GM10266 (cell line): ENCODE results near the gene TBX5.

Experiments used
- DNase-seq: peaks from one replicate; pipeline ENCODE4 v3.0.0; 2012; ENCODE audit errors: extremely low spot score
- TF ChIP-seq, protein P1 (sequence below): IDR thresholded peaks from 2 replicates; pipeline ENCODE4 v1.5.1; 2012; ENCODE audit warnings: mild to moderate bottlenecking, low read depth; ENCODE audit not compliant: control insufficient read depth, insufficient read depth; ENCODE audit errors: missing control alignments

Gene TBX5

GRCh38 chr12:114445401-114446323, 39.7 kb upstream of the TBX5 start:
- DNase-seq = no peak
- TF ChIP-seq, protein P1, sequence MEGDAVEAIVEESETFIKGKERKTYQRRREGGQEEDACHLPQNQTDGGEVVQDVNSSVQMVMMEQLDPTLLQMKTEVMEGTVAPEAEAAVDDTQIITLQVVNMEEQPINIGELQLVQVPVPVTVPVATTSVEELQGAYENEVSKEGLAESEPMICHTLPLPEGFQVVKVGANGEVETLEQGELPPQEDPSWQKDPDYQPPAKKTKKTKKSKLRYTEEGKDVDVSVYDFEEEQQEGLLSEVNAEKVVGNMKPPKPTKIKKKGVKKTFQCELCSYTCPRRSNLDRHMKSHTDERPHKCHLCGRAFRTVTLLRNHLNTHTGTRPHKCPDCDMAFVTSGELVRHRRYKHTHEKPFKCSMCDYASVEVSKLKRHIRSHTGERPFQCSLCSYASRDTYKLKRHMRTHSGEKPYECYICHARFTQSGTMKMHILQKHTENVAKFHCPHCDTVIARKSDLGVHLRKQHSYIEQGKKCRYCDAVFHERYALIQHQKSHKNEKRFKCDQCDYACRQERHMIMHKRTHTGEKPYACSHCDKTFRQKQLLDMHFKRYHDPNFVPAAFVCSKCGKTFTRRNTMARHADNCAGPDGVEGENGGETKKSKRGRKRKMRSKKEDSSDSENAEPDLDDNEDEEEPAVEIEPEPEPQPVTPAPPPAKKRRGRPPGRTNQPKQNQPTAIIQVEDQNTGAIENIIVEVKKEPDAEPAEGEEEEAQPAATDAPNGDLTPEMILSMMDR = no peak

- TF ChIP-seq, protein P1 = no peak
- no peak for DNase-seq
Observed at GRCh38 chr12:114444422-114445279, 38.7 kb upstream of the TBX5 start.

DNA sequence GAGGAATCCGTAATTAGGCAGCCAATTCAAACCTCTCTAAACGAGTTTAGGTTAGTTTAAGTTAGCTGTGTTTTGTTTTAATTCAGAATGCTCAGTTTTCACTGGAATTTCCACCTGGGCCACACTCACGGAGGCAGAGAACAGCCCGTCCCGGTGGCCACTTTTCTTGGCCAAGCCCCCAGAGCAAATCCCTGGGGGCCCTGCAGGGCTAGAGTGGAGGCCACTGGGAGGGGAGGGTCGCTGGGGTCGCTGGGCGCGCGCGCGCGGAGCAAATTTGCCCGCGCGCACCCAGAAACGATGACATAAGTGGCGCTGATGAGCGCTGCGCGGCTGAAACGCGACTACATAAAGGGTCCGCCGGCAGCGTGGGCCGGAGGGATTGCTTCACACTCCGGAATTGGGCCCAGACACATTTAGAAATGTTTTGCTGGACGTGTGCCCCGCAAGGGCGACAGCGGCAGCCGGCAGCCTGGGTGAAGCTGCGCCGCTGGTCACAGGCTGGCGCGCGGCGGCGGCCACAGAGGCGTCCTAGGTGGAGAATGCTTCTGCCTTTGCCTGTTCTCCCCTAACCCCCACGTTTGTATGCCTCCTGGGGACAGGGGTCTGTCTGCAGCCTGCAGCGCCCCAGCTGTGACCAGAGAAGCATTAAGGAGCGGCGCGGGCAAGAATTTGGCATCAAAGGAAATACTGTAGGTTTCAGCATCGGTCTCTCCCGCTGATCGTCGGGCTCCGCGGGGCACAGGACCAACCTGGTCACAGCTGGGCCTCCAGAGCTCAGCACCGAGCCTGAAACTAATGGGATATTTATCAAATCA, 37.9 kb upstream of the TBX5 start:
- DNase-seq = no peak
- TF ChIP-seq, protein P1 = no peak

- TF ChIP-seq, protein P1 = no peak
- no peak for DNase-seq
Observed at GRCh38 chr12:114442578-114442977, 36.6 kb upstream of the TBX5 start.

- DNase-seq = no peak
- TF ChIP-seq, protein P1 = no peak
Observed at GRCh38 chr12:114441545-114441944, 35.6 kb upstream of the TBX5 start.

- no peak for DNase-seq
- TF ChIP-seq, protein P1 = no peak
Observed at GRCh38 chr12:114441039-114441383, 35.1 kb upstream of the TBX5 start.
